Neural crest cell (in vitro differentiated cells): ENCODE data around the gene ACTR1B. TPM values are rescaled to one million over a fixed set of nuclear protein-coding genes. Genes with fewer than 3 reads are reported as not detected.

ENCODE experiments used
- DNase-seq: peaks from one replicate; pipeline ENCODE4 v3.0.0; 2021; ENCODE audit warnings: low read depth, mixed read lengths, low spot score
- H3K27ac Mint-ChIP-seq: one replicate; pipeline ENCODE4 v1.8.0; 2021; ENCODE audit warnings: mild to moderate bottlenecking, mixed read lengths; ENCODE audit not compliant: unreplicated experiment
- H3K27me3 Mint-ChIP-seq: 2 replicates; pipeline ENCODE4 v1.8.0; 2021; ENCODE audit warnings: low read depth, mild to moderate bottlenecking, mixed read lengths
- H3K36me3 Mint-ChIP-seq: 2 replicates; pipeline ENCODE4 v1.8.0; 2021; ENCODE audit warnings: low read depth, mild to moderate bottlenecking, mixed read lengths
- H3K4me1 Mint-ChIP-seq: 2 replicates; pipeline ENCODE4 v1.8.0; 2021; ENCODE audit warnings: mixed read lengths
- H3K4me3 Mint-ChIP-seq: one replicate; pipeline ENCODE4 v1.8.0; 2021; ENCODE audit warnings: mild to moderate bottlenecking, mixed read lengths
- H3K9me3 Mint-ChIP-seq: 2 replicates; pipeline ENCODE4 v1.8.0; 2021; ENCODE audit warnings: mixed read lengths
- CTCF ChIP-seq: fragments of 200-600 bp; sonication (generic); conservative IDR thresholded peaks from 2 replicates; pipeline ENCODE4 v1.5.0; 2021; ENCODE audit warnings: antibody characterized with exemption, mild to moderate bottlenecking
- total RNA-seq: library from RNA; stranded (reverse); gene quantifications from 2 replicates; pipeline ENCODE4 v1.2.1, GENCODE V29; 2021

The ACTR1B gene
- total RNA-seq, 1 donor from 2014 or later = 62.6 TPM

- Mint-ChIP-seq H3K27ac (no peak overlapping the region), H3K4me3 (no peak overlapping the region), H3K4me1 (peaks cover 12% of the 10 kb centered on the region), H3K27me3 (no peaks in the 10 kb centered on the region), H3K36me3 (no peaks in the 10 kb centered on the region), H3K9me3 (no peaks in the 10 kb centered on the region)
- TF ChIP-seq CTCF = no peak
- no peak for DNase-seq
Observed at GRCh38 chr2:97703741-97704140, 39.9 kb upstream of the ACTR1B start.

- H3K36me3 Mint-ChIP-seq = no peaks in the 10 kb centered on the region
- DNase-seq = no peak
- no peaks in the 10 kb centered on the region for H3K9me3 Mint-ChIP-seq
- H3K4me1 Mint-ChIP-seq = peaks cover 12% of the 10 kb centered on the region
- H3K27me3 Mint-ChIP-seq = no peaks in the 10 kb centered on the region
- TF ChIP-seq CTCF = no peak
- no peak overlapping the region for H3K27ac Mint-ChIP-seq
- H3K4me3 Mint-ChIP-seq = no peak overlapping the region
Observed at GRCh38 chr2:97702731-97703470, 39.1 kb upstream of the ACTR1B start.

- H3K9me3 Mint-ChIP-seq = no peaks in the 10 kb centered on the region
- no peaks in the 10 kb centered on the region for H3K36me3 Mint-ChIP-seq
- no peak overlapping the region for H3K27ac Mint-ChIP-seq
- no peaks in the 10 kb centered on the region for H3K27me3 Mint-ChIP-seq
- H3K4me3 Mint-ChIP-seq = no peak overlapping the region
- DNase-seq = no peak
- TF ChIP-seq CTCF = no peak
- peaks cover 16% of the 10 kb centered on the region for H3K4me1 Mint-ChIP-seq
Observed at GRCh38 chr2:97701851-97702465, 38.1 kb upstream of the ACTR1B start.

- Mint-ChIP-seq H3K9me3 (no peaks in the 10 kb centered on the region), H3K4me3 (no peak overlapping the region), H3K4me1 (peaks cover 18% of the 10 kb centered on the region), H3K36me3 (no peaks in the 10 kb centered on the region), H3K27ac (no peak overlapping the region), H3K27me3 (no peaks in the 10 kb centered on the region)
- no peak for DNase-seq
- no peak for TF ChIP-seq CTCF
Observed at GRCh38 chr2:97701186-97701585, 37.3 kb upstream of the ACTR1B start.

GRCh38 chr2:97699765-97700444 lies 36.1 kb upstream of the ACTR1B start:
- Mint-ChIP-seq H3K27me3 (no peaks in the 10 kb centered on the region), H3K36me3 (no peaks in the 10 kb centered on the region), H3K4me3 (no peak overlapping the region), H3K4me1 (peaks cover 18% of the 10 kb centered on the region), H3K9me3 (no peaks in the 10 kb centered on the region), H3K27ac (peak overlapping the region; percentile 48)
- peak; percentile 72 for TF ChIP-seq CTCF
- peak; percentile 73 for DNase-seq
